Astrocyte (in vitro differentiated cells and primary cell): Measurements from ENCODE around the gene VWA8. TPM values are rescaled to one million over a fixed set of nuclear protein-coding genes. Genes with fewer than 3 reads are reported as not detected.

Source experiments
- DNase-seq: peaks from one replicate; pipeline ENCODE4 v3.0.0-alpha.2; 2010; ENCODE audit warnings: low read depth
- FAIRE-seq: peaks from 2 replicates; lab custom pipeline; 2011; peaks lifted over from hg19 to GRCh38; lab: Jason Lieb, UNC
- H2AFZ ChIP-seq: 2 replicates; pipeline ENCODE4 v1.6.0; 2012; ENCODE audit warnings: low read depth, low read length, inconsistent platforms
- H3K27ac ChIP-seq: 2 replicates; pipeline ENCODE4 v1.5.1; 2011; ENCODE audit warnings: low read depth, low read length, inconsistent platforms
- H3K27me3 ChIP-seq: 2 replicates; pipeline ENCODE4 v1.6.0; 2011; ENCODE audit warnings: low read length, inconsistent platforms; ENCODE audit not compliant: insufficient read depth
- H3K36me3 ChIP-seq: 2 replicates; pipeline ENCODE4 v1.5.1; 2011; ENCODE audit warnings: low read length, inconsistent platforms; ENCODE audit not compliant: insufficient read depth
- H3K4me1 ChIP-seq: 2 replicates; pipeline ENCODE4 v1.5.1; 2011; ENCODE audit warnings: low read length, inconsistent platforms; ENCODE audit not compliant: insufficient read depth
- H3K4me2 ChIP-seq: 2 replicates; pipeline ENCODE4 v1.6.0; 2012; ENCODE audit warnings: low read length, inconsistent platforms
- H3K4me3 ChIP-seq: 2 replicates; pipeline ENCODE4 v1.5.1; 2011; ENCODE audit warnings: low read depth, mild to moderate bottlenecking, low read length, inconsistent platforms; ENCODE audit not compliant: insufficient read depth
- H3K79me2 ChIP-seq: 2 replicates; pipeline ENCODE4 v1.6.0; 2012; ENCODE audit warnings: mild to moderate bottlenecking, low read length, inconsistent platforms; ENCODE audit not compliant: insufficient read depth
- H3K9ac ChIP-seq: 2 replicates; pipeline ENCODE4 v1.6.0; 2012; ENCODE audit warnings: mild to moderate bottlenecking, low read length, inconsistent platforms
- H3K9me3 ChIP-seq: 2 replicates; pipeline ENCODE4 v1.5.1; 2012; ENCODE audit warnings: low read depth, mild to moderate bottlenecking, low read length, inconsistent platforms; ENCODE audit not compliant: insufficient read depth
- H4K20me1 ChIP-seq: 2 replicates; pipeline ENCODE4 v1.6.0; 2012; ENCODE audit warnings: low read length, inconsistent platforms; ENCODE audit not compliant: insufficient read depth
- H3K27ac Mint-ChIP-seq: one replicate; pipeline ENCODE4 v1.8.0; 2021; ENCODE audit warnings: mild to moderate bottlenecking, mixed read lengths; ENCODE audit not compliant: unreplicated experiment
- H3K27me3 Mint-ChIP-seq: one replicate; pipeline ENCODE4 v1.8.0; 2021; ENCODE audit warnings: low read depth, mixed read lengths; ENCODE audit not compliant: unreplicated experiment
- H3K36me3 Mint-ChIP-seq: one replicate; pipeline ENCODE4 v1.8.0; 2021; ENCODE audit warnings: low read depth, mixed read lengths; ENCODE audit not compliant: unreplicated experiment
- H3K4me1 Mint-ChIP-seq: one replicate; pipeline ENCODE4 v1.8.0; 2021; ENCODE audit warnings: low read depth, mixed read lengths; ENCODE audit not compliant: unreplicated experiment
- H3K4me3 Mint-ChIP-seq: one replicate; pipeline ENCODE4 v1.8.0; 2021; ENCODE audit warnings: mild to moderate bottlenecking, moderate library complexity, mixed read lengths; ENCODE audit not compliant: unreplicated experiment
- H3K9me3 Mint-ChIP-seq: one replicate; pipeline ENCODE4 v1.8.0; 2021; ENCODE audit warnings: mild to moderate bottlenecking, mixed read lengths; ENCODE audit not compliant: unreplicated experiment
- EZH2 ChIP-seq: IDR thresholded peaks from 2 replicates; pipeline ENCODE4 v1.6.1; 2012; ENCODE audit warnings: mild to moderate bottlenecking, low read length, inconsistent platforms; ENCODE audit not compliant: insufficient read depth
- total RNA-seq: library from RNA; stranded (reverse); gene quantifications from 2 replicates; pipeline ENCODE4 v1.2.1, GENCODE V29; 2021
- TF ChIP-seq, protein P1 (sequence below): IDR thresholded peaks from 2 replicates; pipeline ENCODE4 v1.5.1; 2011; ENCODE audit warnings: low read depth, mild to moderate bottlenecking, inconsistent platforms, low read length, moderate library complexity; ENCODE audit not compliant: insufficient read depth

VWA8 gene
- total RNA-seq, 1 donor from 2014 or later = 15.6 TPM

DNA sequence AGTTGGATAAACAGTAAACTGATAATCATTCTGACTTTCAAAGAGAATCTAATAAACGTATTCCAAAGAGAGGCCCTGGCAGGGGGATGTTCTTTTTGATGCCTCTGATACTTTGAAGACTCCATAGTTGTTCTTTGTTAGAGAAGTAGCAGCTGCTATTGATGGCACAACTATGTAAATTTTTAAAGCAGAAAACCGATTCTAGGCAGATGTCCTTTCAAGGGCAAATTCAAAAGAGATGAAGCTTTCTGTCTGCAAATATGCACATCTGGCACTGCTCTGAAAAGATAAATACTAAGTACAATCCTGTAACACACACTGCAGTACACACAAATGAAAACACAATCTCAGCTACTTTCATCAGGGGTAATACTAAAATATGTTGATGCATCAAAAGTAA, 250.1 kb downstream of the VWA8 start:
- H3K27ac ChIP-seq = no peak overlapping the region
- H3K27ac Mint-ChIP-seq = no peak overlapping the region
- peaks cover 5% of the 10 kb centered on the region for H3K36me3 Mint-ChIP-seq
- TF ChIP-seq EZH2 = no peak
- TF ChIP-seq, protein P1, sequence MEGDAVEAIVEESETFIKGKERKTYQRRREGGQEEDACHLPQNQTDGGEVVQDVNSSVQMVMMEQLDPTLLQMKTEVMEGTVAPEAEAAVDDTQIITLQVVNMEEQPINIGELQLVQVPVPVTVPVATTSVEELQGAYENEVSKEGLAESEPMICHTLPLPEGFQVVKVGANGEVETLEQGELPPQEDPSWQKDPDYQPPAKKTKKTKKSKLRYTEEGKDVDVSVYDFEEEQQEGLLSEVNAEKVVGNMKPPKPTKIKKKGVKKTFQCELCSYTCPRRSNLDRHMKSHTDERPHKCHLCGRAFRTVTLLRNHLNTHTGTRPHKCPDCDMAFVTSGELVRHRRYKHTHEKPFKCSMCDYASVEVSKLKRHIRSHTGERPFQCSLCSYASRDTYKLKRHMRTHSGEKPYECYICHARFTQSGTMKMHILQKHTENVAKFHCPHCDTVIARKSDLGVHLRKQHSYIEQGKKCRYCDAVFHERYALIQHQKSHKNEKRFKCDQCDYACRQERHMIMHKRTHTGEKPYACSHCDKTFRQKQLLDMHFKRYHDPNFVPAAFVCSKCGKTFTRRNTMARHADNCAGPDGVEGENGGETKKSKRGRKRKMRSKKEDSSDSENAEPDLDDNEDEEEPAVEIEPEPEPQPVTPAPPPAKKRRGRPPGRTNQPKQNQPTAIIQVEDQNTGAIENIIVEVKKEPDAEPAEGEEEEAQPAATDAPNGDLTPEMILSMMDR = no peak
- H3K27me3 ChIP-seq = no peaks in the 10 kb centered on the region
- no peaks in the 10 kb centered on the region for H3K4me1 ChIP-seq
- no peak overlapping the region for H3K4me3 Mint-ChIP-seq
- H3K9ac ChIP-seq = no peak overlapping the region
- H3K9me3 Mint-ChIP-seq = no peaks in the 10 kb centered on the region
- no peaks in the 10 kb centered on the region for H3K79me2 ChIP-seq
- H3K4me2 ChIP-seq = no peak overlapping the region
- no peak overlapping the region for H3K4me3 ChIP-seq
- DNase-seq (no peak), FAIRE-seq (no peak)
- no peaks in the 10 kb centered on the region for H3K36me3 ChIP-seq
- H2AFZ ChIP-seq = no peak overlapping the region
- no peaks in the 10 kb centered on the region for H3K27me3 Mint-ChIP-seq
- H3K9me3 ChIP-seq = no peaks in the 10 kb centered on the region
- no peaks in the 10 kb centered on the region for H4K20me1 ChIP-seq
- H3K4me1 Mint-ChIP-seq = no peaks in the 10 kb centered on the region

DNA sequence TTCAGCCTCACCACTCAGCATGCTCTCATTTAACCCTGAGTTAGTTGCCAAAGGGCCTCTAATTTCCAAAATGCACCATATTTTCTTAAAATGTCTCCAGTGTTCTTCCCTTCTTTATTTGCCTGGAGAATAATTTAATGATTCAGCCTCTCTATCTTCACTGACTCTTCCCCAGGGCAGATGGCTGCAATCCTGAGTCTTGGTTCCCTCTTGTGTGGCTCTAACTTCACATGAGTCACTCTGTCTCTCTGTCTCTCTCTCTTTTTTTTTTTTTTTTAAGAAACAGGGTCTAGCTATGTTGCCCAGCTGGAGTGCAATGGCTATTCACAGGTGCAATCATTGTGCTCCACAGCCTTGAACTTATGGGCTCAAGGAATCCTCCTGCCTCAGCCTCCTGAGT, 251.4 kb downstream of the VWA8 start:
- no peaks in the 10 kb centered on the region for H3K4me1 Mint-ChIP-seq
- H3K36me3 Mint-ChIP-seq = peaks cover 5% of the 10 kb centered on the region
- Histone ChIP-seq H4K20me1 (no peaks in the 10 kb centered on the region), H3K36me3 (no peaks in the 10 kb centered on the region), H3K9ac (no peak overlapping the region), H3K4me2 (no peak overlapping the region), H2AFZ (no peak overlapping the region), H3K27ac (no peak overlapping the region), H3K4me1 (no peaks in the 10 kb centered on the region), H3K27me3 (no peaks in the 10 kb centered on the region), H3K4me3 (no peak overlapping the region), H3K9me3 (no peaks in the 10 kb centered on the region), H3K79me2 (no peaks in the 10 kb centered on the region)
- H3K27me3 Mint-ChIP-seq = no peaks in the 10 kb centered on the region
- no peak for DNase-seq
- no peak for FAIRE-seq
- H3K4me3 Mint-ChIP-seq = no peak overlapping the region
- H3K27ac Mint-ChIP-seq = no peak overlapping the region
- H3K9me3 Mint-ChIP-seq = no peaks in the 10 kb centered on the region
- no peak for TF ChIP-seq EZH2
- TF ChIP-seq, protein P1 = no peak

DNA sequence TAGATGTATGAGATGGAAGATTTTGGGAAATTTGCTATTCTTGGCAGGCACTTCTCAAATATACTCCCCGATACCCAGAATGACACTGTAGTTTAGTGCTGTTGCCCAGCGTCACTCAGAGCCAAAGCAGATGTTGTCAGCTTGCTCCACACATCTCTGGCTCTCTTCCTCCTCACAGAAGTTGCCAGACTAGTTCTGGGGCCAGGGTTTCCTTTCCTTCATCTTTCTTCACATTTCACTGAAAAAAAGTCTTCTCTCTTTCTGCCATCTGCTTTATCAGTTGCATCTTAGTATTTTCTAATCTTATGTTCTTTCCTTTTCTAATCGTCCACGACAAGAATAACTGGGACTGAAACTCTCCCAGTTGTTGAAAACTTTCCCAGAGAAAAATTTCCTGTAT, 252.2 kb downstream of the VWA8 start:
- Mint-ChIP-seq H3K36me3 (peaks cover 5% of the 10 kb centered on the region), H3K9me3 (no peaks in the 10 kb centered on the region), H3K4me3 (no peak overlapping the region), H3K27ac (no peak overlapping the region), H3K4me1 (no peaks in the 10 kb centered on the region), H3K27me3 (no peaks in the 10 kb centered on the region)
- no peaks in the 10 kb centered on the region for H3K79me2 ChIP-seq
- H3K4me1 ChIP-seq = no peaks in the 10 kb centered on the region
- no peak for TF ChIP-seq EZH2
- TF ChIP-seq, protein P1 = no peak
- no peak overlapping the region for H3K9ac ChIP-seq
- H4K20me1 ChIP-seq = no peaks in the 10 kb centered on the region
- H3K27ac ChIP-seq = no peak overlapping the region
- no peak overlapping the region for H2AFZ ChIP-seq
- no peaks in the 10 kb centered on the region for H3K36me3 ChIP-seq
- H3K27me3 ChIP-seq = no peaks in the 10 kb centered on the region
- no peaks in the 10 kb centered on the region for H3K9me3 ChIP-seq
- no peak overlapping the region for H3K4me2 ChIP-seq
- peak; percentile 37 for FAIRE-seq
- DNase-seq = no peak
- no peak overlapping the region for H3K4me3 ChIP-seq
